H7 (cell line): ENCODE results near the gene PRKN. TPM values are rescaled to one million over a fixed set of nuclear protein-coding genes. Genes with fewer than 3 reads are reported as not detected.

Experiments used
- DNase-seq: peaks from one replicate; pipeline ENCODE4 v3.0.0; 2012
- H3K27me3 ChIP-seq: 2 replicates; pipeline ENCODE4 v1.6.0; 2011; ENCODE audit warnings: mild to moderate bottlenecking, low read length; ENCODE audit not compliant: control insufficient read depth, insufficient read depth
- H3K36me3 ChIP-seq: replicated peaks from 2 replicates; pipeline ENCODE4 v1.5.1; 2011; ENCODE audit warnings: low read length; ENCODE audit not compliant: control insufficient read depth, insufficient read depth
- H3K4me3 ChIP-seq: 2 replicates; pipeline ENCODE4 v1.5.1; 2011; ENCODE audit warnings: low read depth, mild to moderate bottlenecking, control low read depth, low read length, moderate library complexity; ENCODE audit not compliant: insufficient read depth
- total RNA-seq: library from RNA; depleted of rRNA; stranded (reverse); fragments of >200 nt; shearing (Covaris generic); gene quantifications from 2 replicates; pipeline ENCODE4 v1.2.3, GENCODE V29; 2014

The PRKN gene
- total RNA-seq, 1 experiment from 2014 or later = 0.90 TPM

- Histone ChIP-seq H3K27me3 (no peaks in the 10 kb centered on the region; the same call in 1 of the 2 replicates), H3K4me3 (no peak overlapping the region), H3K36me3 (no peaks in the 10 kb centered on the region)
- no peak for DNase-seq
Measured at GRCh38 chr6:161414180-161414579, 1313.4 kb downstream of the PRKN start.

- Histone ChIP-seq H3K36me3 (no peaks in the 10 kb centered on the region), H3K4me3 (no peak overlapping the region), H3K27me3 (no peaks in the 10 kb centered on the region; the same call in 1 of the 2 replicates)
- no peak for DNase-seq
Measured at GRCh38 chr6:161413355-161413771, 1314.2 kb downstream of the PRKN start.

GRCh38 chr6:161412795-161413194 is 1314.8 kb downstream of the PRKN start:
- Histone ChIP-seq H3K27me3 (no peaks in the 10 kb centered on the region; the same call in 1 of the 2 replicates), H3K36me3 (no peaks in the 10 kb centered on the region), H3K4me3 (no peak overlapping the region)
- DNase-seq = no peak

- no peak for DNase-seq
- no peak overlapping the region for H3K4me3 ChIP-seq
Measured at GRCh38 chr6:161411265-161411944, 1316.2 kb downstream of the PRKN start.

GRCh38 chr6:161410736-161411135 is 1316.8 kb downstream of the PRKN start:
- no peaks in the 10 kb centered on the region for H3K27me3 ChIP-seq
- no peak for DNase-seq
- no peak overlapping the region for H3K4me3 ChIP-seq
- H3K36me3 ChIP-seq = no peaks in the 10 kb centered on the region

More at GRCh38 chr6:161411265-161411944, 1316.2 kb downstream of the PRKN start:
- H3K36me3 ChIP-seq = no peaks in the 10 kb centered on the region
- no peaks in the 10 kb centered on the region; the same call in 1 of the 2 replicates for H3K27me3 ChIP-seq

- Histone ChIP-seq H3K4me3 (no peak overlapping the region), H3K27me3 (no peaks in the 10 kb centered on the region), H3K36me3 (no peaks in the 10 kb centered on the region)
- DNase-seq = no peak
Measured at GRCh38 chr6:161410076-161410475, 1317.5 kb downstream of the PRKN start.

GRCh38 chr6:161409353-161409752 is 1318.2 kb downstream of the PRKN start:
- DNase-seq = no peak
- H3K27me3 ChIP-seq = no peaks in the 10 kb centered on the region
- no peak overlapping the region for H3K4me3 ChIP-seq
- H3K36me3 ChIP-seq = no peaks in the 10 kb centered on the region

- no peak for DNase-seq
- no peaks in the 10 kb centered on the region for H3K36me3 ChIP-seq
- H3K27me3 ChIP-seq = no peaks in the 10 kb centered on the region
- H3K4me3 ChIP-seq = no peak overlapping the region
Measured at GRCh38 chr6:161408041-161408440, 1319.5 kb downstream of the PRKN start.

- Histone ChIP-seq H3K36me3 (no peaks in the 10 kb centered on the region), H3K27me3 (no peaks in the 10 kb centered on the region), H3K4me3 (no peak overlapping the region)
- DNase-seq = no peak
Measured at GRCh38 chr6:161407581-161407980, 1320.0 kb downstream of the PRKN start.

- H3K4me3 ChIP-seq = no peak overlapping the region
- no peaks in the 10 kb centered on the region for H3K27me3 ChIP-seq
Measured at GRCh38 chr6:161407115-161407514, 1320.5 kb downstream of the PRKN start.

GRCh38 chr6:161406646-161407045 is 1320.9 kb downstream of the PRKN start:
- no peak for DNase-seq
- no peaks in the 10 kb centered on the region for H3K36me3 ChIP-seq
- no peak overlapping the region for H3K4me3 ChIP-seq
- no peaks in the 10 kb centered on the region for H3K27me3 ChIP-seq

More at GRCh38 chr6:161407115-161407514, 1320.5 kb downstream of the PRKN start:
- no peaks in the 10 kb centered on the region for H3K36me3 ChIP-seq
- no peak for DNase-seq

- Histone ChIP-seq H3K4me3 (no peak overlapping the region), H3K27me3 (no peaks in the 10 kb centered on the region), H3K36me3 (no peaks in the 10 kb centered on the region)
- no peak for DNase-seq
Measured at GRCh38 chr6:161405418-161405817, 1322.1 kb downstream of the PRKN start.

- no peaks in the 10 kb centered on the region for H3K27me3 ChIP-seq
- no peak overlapping the region for H3K4me3 ChIP-seq
- no peaks in the 10 kb centered on the region for H3K36me3 ChIP-seq
- no peak for DNase-seq
Measured at GRCh38 chr6:161403717-161404116, 1323.8 kb downstream of the PRKN start.

GRCh38 chr6:161401587-161402309 is 1325.8 kb downstream of the PRKN start:
- Histone ChIP-seq H3K4me3 (no peak overlapping the region), H3K27me3 (no peaks in the 10 kb centered on the region), H3K36me3 (no peaks in the 10 kb centered on the region)
- DNase-seq = no peak

GRCh38 chr6:161400671-161401070 is 1326.9 kb downstream of the PRKN start:
- Histone ChIP-seq H3K27me3 (no peaks in the 10 kb centered on the region), H3K4me3 (no peak overlapping the region), H3K36me3 (no peaks in the 10 kb centered on the region)
- no peak for DNase-seq
